ENCODE results near the gene GNG7. TPM values are rescaled to one million over a fixed set of nuclear protein-coding genes. Genes with fewer than 3 reads are reported as not detected.
A peak's percentile ranks its signal among the peaks of the same experiment; 100 is the strongest.
"Not testable (repeated sequence)": the region's sequence is repeated elsewhere in the genome, so short reads cannot be mapped to it uniquely, and the experiment has no call there.

Gene GNG7
- total RNA-seq, 4 donors from 2014 or later: 1.3 to 3.9 (median 1.8) TPM

- DNase-seq (ENCODE audit: low spot score) (no peak), ATAC-seq (ENCODE audit: low FRiP score) (no peak)
- TF ChIP-seq CTCF (IDR thresholded peaks at IDR 0.05): no peak
Observed at GRCh38 chr19:2584002-2584401, 118.5 kb downstream of the GNG7 start.

- ATAC-seq (ENCODE audit: low FRiP score) (no peak), DNase-seq (ENCODE audit: low spot score) (no peak)
Observed at GRCh38 chr19:2582984-2583956, 119.2 kb downstream of the GNG7 start.

GRCh38 chr19:2580396-2580795 is 122.1 kb downstream of the GNG7 start:
- not testable (repeated sequence) for DNase-seq (ENCODE audit: low spot score); ATAC-seq (ENCODE audit: low FRiP score)

More at GRCh38 chr19:2582984-2583956, 119.2 kb downstream of the GNG7 start:
- TF ChIP-seq CTCF (IDR thresholded peaks at IDR 0.05): no peak

- DNase-seq (ENCODE audit: low spot score) (no peak), ATAC-seq (ENCODE audit: low FRiP score) (no peak)
- peak in 1 of 3 donors; percentile 1 for TF ChIP-seq CTCF (IDR thresholded peaks at IDR 0.05)
Observed at GRCh38 chr19:2579678-2580280, 122.7 kb downstream of the GNG7 start.

GRCh38 chr19:2578901-2579677 is 123.4 kb downstream of the GNG7 start:
- peak; percentile 81 for ATAC-seq (ENCODE audit: low FRiP score)
- DNase-seq (ENCODE audit: low spot score): no peak

GRCh38 chr19:2578391-2578890 is 124.1 kb downstream of the GNG7 start:
- ATAC-seq (ENCODE audit: low FRiP score) (peak; percentile 19), DNase-seq (ENCODE audit: low spot score) (no peak)
- no peak for TF ChIP-seq CTCF (IDR thresholded peaks at IDR 0.05)

More at GRCh38 chr19:2578901-2579677, 123.4 kb downstream of the GNG7 start:
- TF ChIP-seq CTCF (IDR thresholded peaks at IDR 0.05): peak in 2 of 3 donors; percentile 60 to 69
